Motor neuron (in vitro differentiated cells): ENCODE measurements around the gene IL6. TPM values are rescaled to one million over a fixed set of nuclear protein-coding genes. Genes with fewer than 3 reads are reported as not detected.

Experiments used
- ATAC-seq, 8 experiments: fragments of 200-7000 bp; cut with Tn5 transposase; replicated peaks in 6 of 8; 2 replicates each; pipeline ENCODE4 v1.8.0; 2021; ENCODE audit warnings: mild to moderate bottlenecking in 8 of 8, moderate library complexity in 8 of 8
- H3K27ac ChIP-seq, 2 donors: fragments of 250-450 bp; sonication (Bioruptor Pico); 2 replicates each; pipeline ENCODE4 v1.9.0; 2021; ENCODE audit warnings: antibody characterized with exemption in 2 of 2, mild to moderate bottlenecking in 2 of 2, moderate library complexity in 1 of 2
- H3K4me1 ChIP-seq, 2 donors: fragments of 250-450 bp; sonication (Bioruptor Pico); replicated peaks in 1 of 2; 2 replicates each; pipeline ENCODE4 v1.6.1; 2021; ENCODE audit warnings: antibody characterized with exemption in 2 of 2, mild to moderate bottlenecking in 2 of 2, moderate library complexity in 1 of 2
- H3K4me3 ChIP-seq, 5 donors: fragments of 250-450 bp; sonication (Bioruptor Pico); 2 replicates each; pipeline ENCODE4 v1.9.0; 2021; ENCODE audit warnings: antibody characterized with exemption in 5 of 5, mild to moderate bottlenecking in 5 of 5, moderate library complexity in 4 of 5
- WGBS, 10 experiments: fragments of 450-650 bp; shearing (Covaris generic); methylation state at CpG; one replicate each; pipeline ENCODE4 v1.0.0; 2022; 5-methylcytosine and 5-hydroxymethylcytosine counted together
- in situ Hi-C, 9 experiments: fragments of 400-800 bp; cut with MboI; loops; one replicate each; pipeline ENCODE4 v1.15.0; 2021; ENCODE audit warnings: low sequenced_read_pairs in 9 of 9, low pct_unique_long_range_greater_than_20kb in 2 of 9; ENCODE audit not compliant: unreplicated experiment in 9 of 9
- total RNA-seq, 8 experiments: library from RNA; unstranded; fragments of 300-600 nt; gene quantifications; 2 replicates each; pipeline versions ENCODE4 v1.2.3 to v1.2.4, GENCODE V29; 2022

The IL6 gene
- total RNA-seq, 8 experiments from 2014 or later, result 1.0 to 9.3 (median 3.5) TPM; not detected in 4

GRCh38 chr7:22731766-22732165 lies 4.8 kb downstream of the IL6 start:
- 65 to 100% (median 93%) methylated on average over 1 to 2 of the region's 2 CpGs; no CpG with 5 or more reads in 3 of the 10 experiments for WGBS, 10 experiments
- no peak for ATAC-seq
- Histone ChIP-seq H3K4me1 (peaks cover 0 to 1% of the 10 kb centered on the region in 2 donors), H3K27ac (no peak overlapping the region), H3K4me3 (no peak overlapping the region)
- in situ Hi-C loops, result loop anchor here in 1 of 9 experiments (25.0 kb wide), 2 partner anchors 169 to 331 kb away; no protein-coding TSS in a partner anchor

- H3K27ac ChIP-seq, result no peak overlapping the region
- 40 to 100% (median 100%) methylated on average over 1 to 3 of the region's 4 CpGs; no CpG with 5 or more reads in 2 of the 10 experiments for WGBS, 10 experiments
- no peaks in the 10 kb centered on the region for H3K4me1 ChIP-seq
- in situ Hi-C loops, result loop anchor here in 1 of 9 experiments (25.0 kb wide), 2 partner anchors 170 to 330 kb away; no protein-coding TSS in a partner anchor
- ATAC-seq, result peak in 3 of 8 experiments; percentile 4 to 35 (median 28)
- no peak overlapping the region for H3K4me3 ChIP-seq
Measured at GRCh38 chr7:22732556-22733126, 5.6 kb downstream of the IL6 start.

- no peak for ATAC-seq
- H3K27ac ChIP-seq, result no peak overlapping the region
- WGBS, 10 experiments, result 78 to 100% (median 83%) methylated on average over 1 to 6 of the region's 6 CpGs; no CpG with 5 or more reads in 1 of the 10 experiments
- H3K4me3 ChIP-seq, result no peak overlapping the region
- no peaks in the 10 kb centered on the region for H3K4me1 ChIP-seq
- in situ Hi-C loops, result loop anchor here in 1 of 9 experiments (25.0 kb wide), 2 partner anchors 171 to 329 kb away; no protein-coding TSS in a partner anchor
Measured at GRCh38 chr7:22733761-22734160, 6.8 kb downstream of the IL6 start.

GRCh38 chr7:22743014-22743413 lies 16.0 kb downstream of the IL6 start:
- H3K27ac ChIP-seq, result no peak overlapping the region
- H3K4me3 ChIP-seq, result no peak overlapping the region
- in situ Hi-C loops, result loop anchor here in 1 of 9 experiments (25.0 kb wide), 2 partner anchors 181 to 319 kb away; no protein-coding TSS in a partner anchor
- H3K4me1 ChIP-seq, result no peaks in the 10 kb centered on the region
- WGBS, 10 experiments, result 0 to 100% (median 68%) methylated on average over 1 to 4 of the region's 4 CpGs; no CpG with 5 or more reads in 2 of the 10 experiments
- peak in 4 of 8 experiments; percentile 26 to 98 (median 58) for ATAC-seq

DNA sequence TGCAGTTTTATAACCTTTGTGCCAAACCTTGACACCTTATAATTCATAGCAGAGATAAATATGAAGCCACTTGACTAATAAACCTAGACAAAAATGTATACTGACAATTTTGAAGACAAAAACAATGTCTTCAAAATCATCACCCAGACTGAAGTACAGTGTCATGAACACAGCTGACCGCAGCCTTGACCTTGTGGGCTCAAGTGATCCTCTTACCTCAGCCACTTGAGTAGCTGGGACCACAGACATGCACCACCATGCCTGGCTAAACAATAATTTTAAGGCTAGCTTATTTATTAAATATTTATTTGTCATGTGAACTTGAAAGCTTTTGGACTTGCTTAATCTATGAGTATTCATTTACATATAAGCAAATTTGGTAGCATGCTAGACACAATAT lies 24.3 kb downstream of the IL6 start:
- Histone ChIP-seq H3K4me1 (no peaks in the 10 kb centered on the region), H3K27ac (no peak overlapping the region), H3K4me3 (no peak overlapping the region)
- 0 to 80% (median 67%) methylated on average over 1 of the region's 1 CpG; no CpG with 5 or more reads in 3 of the 10 experiments for WGBS, 10 experiments
- in situ Hi-C loops, result no loop called here
- ATAC-seq, result no peak

DNA sequence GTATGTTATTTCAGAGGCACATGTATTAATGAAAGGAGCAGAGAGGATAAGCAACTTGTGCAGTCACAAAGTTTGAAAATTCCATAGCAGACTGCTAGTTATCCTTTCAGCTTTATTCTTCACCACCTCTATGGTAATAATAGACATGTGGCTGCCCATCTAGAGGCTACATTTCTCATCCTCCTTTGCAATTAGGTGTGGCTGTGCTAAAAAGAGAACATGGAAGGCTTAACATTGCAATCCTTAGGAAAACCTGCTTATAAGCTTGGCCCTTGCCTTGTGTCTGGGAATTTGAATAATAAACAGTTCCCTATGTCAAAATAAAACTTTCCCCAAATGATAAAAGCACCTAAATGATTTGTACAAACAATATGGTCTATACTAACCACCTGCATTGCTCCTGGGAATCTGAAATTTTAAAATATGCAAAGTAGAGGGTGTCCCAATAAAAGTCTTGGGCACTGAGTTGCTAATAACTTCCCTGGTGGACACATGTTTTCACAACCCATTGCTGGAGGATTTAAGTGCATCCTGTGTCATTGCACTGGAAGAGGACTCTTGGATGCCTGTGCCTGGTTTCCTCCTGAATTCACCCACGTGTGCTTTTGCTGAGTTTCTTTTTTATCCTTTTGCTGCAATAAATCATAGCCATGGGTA lies 30.5 kb downstream of the IL6 start:
- ATAC-seq, result peak in 3 of 8 experiments; percentile 38 to 82 (median 72)
- WGBS, 10 experiments, result 0 to 100% (median 20%) methylated on average over 1 of the region's 1 CpG; no CpG with 5 or more reads in 1 of the 10 experiments
- no peak overlapping the region for H3K4me3 ChIP-seq
- H3K27ac ChIP-seq, result no peak overlapping the region
- no peaks in the 10 kb centered on the region for H3K4me1 ChIP-seq
- in situ Hi-C loops, result no loop called here

- Histone ChIP-seq H3K4me3 (no peak overlapping the region), H3K27ac (no peak overlapping the region), H3K4me1 (no peaks in the 10 kb centered on the region)
- ATAC-seq, result no peak
- in situ Hi-C loops, result no loop called here
- WGBS, 10 experiments, result 90 to 100% (median 100%) methylated on average over 2 of the region's 2 CpGs; no CpG with 5 or more reads in 1 of the 10 experiments
Measured at GRCh38 chr7:22758576-22758975, 31.6 kb downstream of the IL6 start.

GRCh38 chr7:22759721-22760120 lies 32.7 kb downstream of the IL6 start:
- Histone ChIP-seq H3K27ac (no peak overlapping the region), H3K4me3 (no peak overlapping the region), H3K4me1 (no peaks in the 10 kb centered on the region)
- in situ Hi-C loops, result no loop called here
- no peak for ATAC-seq

DNA sequence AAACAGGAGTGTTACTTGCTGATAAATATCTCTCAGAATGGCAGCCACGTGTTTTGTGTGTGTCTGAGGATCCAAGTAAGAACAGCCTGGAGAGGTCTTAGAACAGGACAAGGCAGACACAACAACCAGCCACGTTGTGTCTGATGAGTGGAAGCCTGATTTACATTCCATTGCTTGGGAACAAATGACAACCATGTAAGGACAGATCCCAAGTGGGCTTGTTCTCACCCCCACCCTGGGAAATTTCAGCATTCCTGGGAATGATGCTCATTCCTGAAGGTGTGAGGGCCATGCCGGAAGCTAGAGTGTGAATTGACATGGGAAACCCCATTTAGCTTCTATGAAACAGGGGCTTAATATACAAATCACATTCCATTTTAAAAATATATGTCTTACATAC lies 35.9 kb downstream of the IL6 start:
- no peak for ATAC-seq
- no peaks in the 10 kb centered on the region for H3K4me1 ChIP-seq

GRCh38 chr7:22765609-22766008 lies 38.6 kb downstream of the IL6 start:
- 41 to 100% (median 77%) methylated on average over 1 to 4 of the region's 4 CpGs; no CpG with 5 or more reads in 1 of the 10 experiments for WGBS, 10 experiments
- in situ Hi-C loops, result no loop called here
- H3K4me3 ChIP-seq, result no peak overlapping the region
- ATAC-seq, result no peak
- H3K4me1 ChIP-seq, result no peaks in the 10 kb centered on the region
- no peak overlapping the region for H3K27ac ChIP-seq

More for the DNA sequence above, 35.9 kb downstream of the IL6 start:
- WGBS, 10 experiments, result 44 to 86% (median 59%) methylated on average over 1 to 3 of the region's 3 CpGs; no CpG with 5 or more reads in 6 of the 10 experiments
- in situ Hi-C loops, result no loop called here
- Histone ChIP-seq H3K27ac (no peak overlapping the region), H3K4me3 (no peak overlapping the region)

GRCh38 chr7:22771194-22771871 lies 44.3 kb downstream of the IL6 start:
- in situ Hi-C loops, result no loop called here
- Histone ChIP-seq H3K27ac (no peak overlapping the region), H3K4me3 (no peak overlapping the region), H3K4me1 (no peaks in the 10 kb centered on the region)
- 50 to 100% (median 82%) methylated on average over 1 of the region's 1 CpG; no CpG with 5 or more reads in 2 of the 10 experiments for WGBS, 10 experiments
- no peak for ATAC-seq

DNA sequence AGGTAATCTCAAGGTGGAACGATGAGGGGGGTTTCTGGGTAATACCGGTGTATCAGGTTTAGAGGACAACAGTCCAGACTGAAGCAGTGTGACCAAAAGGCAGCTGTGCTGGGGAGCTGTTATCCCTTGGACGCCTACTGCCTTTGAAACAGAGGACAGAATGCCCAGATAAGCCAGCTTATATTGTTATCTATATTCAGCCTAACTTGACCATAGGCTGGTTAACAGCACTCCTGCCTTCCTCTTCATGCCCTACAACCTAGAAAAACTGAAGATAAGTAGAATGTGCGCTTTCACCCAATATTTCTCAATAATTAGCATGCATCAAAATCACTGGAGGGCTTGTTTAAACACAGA lies 44.9 kb downstream of the IL6 start:
- WGBS, 10 experiments, result 60 to 100% (median 76%) methylated on average over 1 to 4 of the region's 4 CpGs; no CpG with 5 or more reads in 2 of the 10 experiments
- no peak for ATAC-seq
- Histone ChIP-seq H3K4me3 (no peak overlapping the region), H3K4me1 (no peaks in the 10 kb centered on the region), H3K27ac (no peak overlapping the region)
- in situ Hi-C loops, result no loop called here

GRCh38 chr7:22772885-22773284 lies 45.9 kb downstream of the IL6 start:
- Histone ChIP-seq H3K4me3 (no peak overlapping the region), H3K4me1 (no peaks in the 10 kb centered on the region), H3K27ac (no peak overlapping the region)
- no peak for ATAC-seq
- in situ Hi-C loops, result no loop called here
- WGBS, 10 experiments, result 19 to 88% (median 71%) methylated on average over 1 to 4 of the region's 4 CpGs
